Body of pancreas (tissue), 4 donors: ENCODE measurements around the gene ENDOD1.

ENCODE experiments used
- POLR2A ChIP-seq, 3 donors: fragments of 450-650 bp; IDR thresholded peaks; one replicate each; pipeline ENCODE4 v1.6.1; 2016; ENCODE audit warnings: antibody characterized with exemption in 3 of 3, mild to moderate bottlenecking in 2 of 3
- TF ChIP-seq, protein P1 (sequence below), 7 experiments: fragments of 450-650 bp in 4 of 7; fragments of 200-600 bp in 3 of 7; sonication (generic) in 3 of 7; IDR thresholded peaks; one replicate each; pipeline ENCODE4 v1.5.1; 2016 to 2019; ENCODE audit warnings: antibody characterized with exemption in 7 of 7

- TF ChIP-seq, protein P1, sequence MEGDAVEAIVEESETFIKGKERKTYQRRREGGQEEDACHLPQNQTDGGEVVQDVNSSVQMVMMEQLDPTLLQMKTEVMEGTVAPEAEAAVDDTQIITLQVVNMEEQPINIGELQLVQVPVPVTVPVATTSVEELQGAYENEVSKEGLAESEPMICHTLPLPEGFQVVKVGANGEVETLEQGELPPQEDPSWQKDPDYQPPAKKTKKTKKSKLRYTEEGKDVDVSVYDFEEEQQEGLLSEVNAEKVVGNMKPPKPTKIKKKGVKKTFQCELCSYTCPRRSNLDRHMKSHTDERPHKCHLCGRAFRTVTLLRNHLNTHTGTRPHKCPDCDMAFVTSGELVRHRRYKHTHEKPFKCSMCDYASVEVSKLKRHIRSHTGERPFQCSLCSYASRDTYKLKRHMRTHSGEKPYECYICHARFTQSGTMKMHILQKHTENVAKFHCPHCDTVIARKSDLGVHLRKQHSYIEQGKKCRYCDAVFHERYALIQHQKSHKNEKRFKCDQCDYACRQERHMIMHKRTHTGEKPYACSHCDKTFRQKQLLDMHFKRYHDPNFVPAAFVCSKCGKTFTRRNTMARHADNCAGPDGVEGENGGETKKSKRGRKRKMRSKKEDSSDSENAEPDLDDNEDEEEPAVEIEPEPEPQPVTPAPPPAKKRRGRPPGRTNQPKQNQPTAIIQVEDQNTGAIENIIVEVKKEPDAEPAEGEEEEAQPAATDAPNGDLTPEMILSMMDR (IDR thresholded peaks at IDR 0.05), result no peak
- no peak for TF ChIP-seq POLR2A (IDR thresholded peaks at IDR 0.05)
Measured at GRCh38 chr11:95081412-95081811, 8.2 kb upstream of the ENDOD1 start.
